HG02623 (cell line): Measurements from ENCODE around the gene FOXP2.
"Not testable (repeated sequence)": the region's sequence is repeated elsewhere in the genome, so short reads cannot be mapped to it uniquely, and the experiment has no call there.

Experiments
- ATAC-seq: cut with Tn5 transposase; IDR thresholded peaks from one replicate; pipeline ENCODE4 v1.9.1; 2021; ENCODE audit warnings: moderate library complexity; ENCODE audit not compliant: unreplicated experiment

FOXP2 gene

GRCh38 chr7:114575098-114575497 is 160.5 kb downstream of the FOXP2 start:
- no peak for ATAC-seq

- ATAC-seq, result not testable (repeated sequence)
Measured at GRCh38 chr7:114580963-114581362, 166.3 kb downstream of the FOXP2 start.

GRCh38 chr7:114588506-114588905 is 173.9 kb downstream of the FOXP2 start:
- ATAC-seq, result no peak

GRCh38 chr7:114589436-114589835 is 174.8 kb downstream of the FOXP2 start:
- no peak for ATAC-seq

GRCh38 chr7:114590298-114590697 is 175.7 kb downstream of the FOXP2 start:
- ATAC-seq, result no peak

- no peak for ATAC-seq
Measured at GRCh38 chr7:114598946-114599345, 184.3 kb downstream of the FOXP2 start.

GRCh38 chr7:114606100-114606499 is 191.5 kb downstream of the FOXP2 start:
- no peak for ATAC-seq

GRCh38 chr7:114608822-114609221 is 194.2 kb downstream of the FOXP2 start:
- not testable (repeated sequence) for ATAC-seq

- no peak for ATAC-seq
Measured at GRCh38 chr7:114620208-114620607, 205.6 kb downstream of the FOXP2 start.

GRCh38 chr7:114622221-114622620 is 207.6 kb downstream of the FOXP2 start:
- no peak for ATAC-seq

- no peak for ATAC-seq
Measured at GRCh38 chr7:114623146-114623545, 208.5 kb downstream of the FOXP2 start.

- ATAC-seq, result no peak
Measured at GRCh38 chr7:114627231-114627630, 212.6 kb downstream of the FOXP2 start.

GRCh38 chr7:114628362-114628761 is 213.7 kb downstream of the FOXP2 start:
- ATAC-seq, result no peak

- ATAC-seq, result no peak
Measured at GRCh38 chr7:114629762-114630161, 215.1 kb downstream of the FOXP2 start.

GRCh38 chr7:114630201-114630990 is 215.8 kb downstream of the FOXP2 start:
- no peak for ATAC-seq

GRCh38 chr7:114631249-114631822 is 216.7 kb downstream of the FOXP2 start:
- ATAC-seq, result no peak

GRCh38 chr7:114639451-114639850 is 224.8 kb downstream of the FOXP2 start:
- ATAC-seq, result no peak

- no peak for ATAC-seq
Measured at GRCh38 chr7:114644455-114644854, 229.8 kb downstream of the FOXP2 start.

GRCh38 chr7:114645451-114645850 is 230.8 kb downstream of the FOXP2 start:
- no peak for ATAC-seq

- no peak for ATAC-seq
Measured at GRCh38 chr7:114647518-114647917, 232.9 kb downstream of the FOXP2 start.

GRCh38 chr7:114648117-114648516 is 233.5 kb downstream of the FOXP2 start:
- ATAC-seq, result no peak

- no peak for ATAC-seq
Measured at GRCh38 chr7:114648680-114649079, 234.1 kb downstream of the FOXP2 start.

GRCh38 chr7:114649689-114650088 is 235.1 kb downstream of the FOXP2 start:
- ATAC-seq, result no peak
